Ureter (tissue), 1 donor: ENCODE data around the gene CLPSL1. TPM values are rescaled to one million over a fixed set of nuclear protein-coding genes. Genes with fewer than 3 reads are reported as not detected.
A peak's percentile ranks its signal among the peaks of the same experiment; 100 is the strongest.
"Not testable (repeated sequence)": the region's sequence is repeated elsewhere in the genome, so short reads cannot be mapped to it uniquely, and the experiment has no call there.

Experiments used
- DNase-seq: peaks from one replicate; pipeline ENCODE4 v3.0.0-alpha.2; 2020; ENCODE audit warnings: low spot score
- total RNA-seq: library from RNA; stranded (reverse); gene quantifications from one replicate; pipeline ENCODE4 v1.2.4, GENCODE V29; 2023
- donor health status: DM: yes; HTN: yes; CAD: no.

Gene CLPSL1, protein sequence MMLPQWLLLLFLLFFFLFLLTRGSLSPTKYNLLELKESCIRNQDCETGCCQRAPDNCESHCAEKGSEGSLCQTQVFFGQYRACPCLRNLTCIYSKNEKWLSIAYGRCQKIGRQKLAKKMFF
- total RNA-seq, result not detected

DNA sequence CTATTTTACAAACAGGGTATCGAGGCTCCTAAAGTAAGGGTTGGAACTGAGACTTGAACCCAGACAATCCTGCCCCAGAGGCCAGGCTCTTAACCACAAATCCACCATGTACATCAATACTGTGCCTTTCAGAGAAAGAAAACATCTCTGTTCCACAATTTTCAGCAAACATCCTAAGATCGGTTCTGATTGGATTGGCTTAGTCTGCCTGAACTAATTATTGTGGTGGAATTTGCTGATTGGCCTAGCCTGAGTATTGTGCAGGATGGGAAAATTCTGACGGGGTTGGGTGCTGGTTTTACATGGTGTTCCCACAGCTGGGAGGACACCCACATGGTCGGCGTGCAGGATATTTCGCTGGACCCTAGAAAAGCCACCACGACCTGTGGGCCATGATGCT is at the start of gene CLPSL1:
TSS of gene CLPSL1 (plus strand) at position 301 of the 400 bp plus-strand sequence. CDS start at position 393, 92 bp downstream.
- DNase-seq, result no peak

DNA sequence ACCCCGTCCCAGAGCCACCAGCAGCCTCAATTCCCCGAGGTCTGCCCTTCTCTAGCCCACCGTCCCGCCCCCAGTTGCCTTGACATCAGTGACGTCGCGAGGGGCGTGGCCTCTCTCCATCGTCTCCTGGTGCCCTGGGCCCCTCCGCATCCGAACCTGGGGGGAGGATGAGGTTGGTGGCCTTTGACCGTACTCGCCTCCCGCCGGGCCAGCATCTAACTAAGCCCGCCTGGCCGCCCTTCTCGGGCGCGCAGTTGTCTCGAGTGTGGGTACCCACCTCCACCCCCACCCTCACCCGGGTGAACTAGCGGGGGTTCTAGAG is 49.4 kb upstream of the CLPSL1 start:
- peak; percentile 96 for DNase-seq

DNA sequence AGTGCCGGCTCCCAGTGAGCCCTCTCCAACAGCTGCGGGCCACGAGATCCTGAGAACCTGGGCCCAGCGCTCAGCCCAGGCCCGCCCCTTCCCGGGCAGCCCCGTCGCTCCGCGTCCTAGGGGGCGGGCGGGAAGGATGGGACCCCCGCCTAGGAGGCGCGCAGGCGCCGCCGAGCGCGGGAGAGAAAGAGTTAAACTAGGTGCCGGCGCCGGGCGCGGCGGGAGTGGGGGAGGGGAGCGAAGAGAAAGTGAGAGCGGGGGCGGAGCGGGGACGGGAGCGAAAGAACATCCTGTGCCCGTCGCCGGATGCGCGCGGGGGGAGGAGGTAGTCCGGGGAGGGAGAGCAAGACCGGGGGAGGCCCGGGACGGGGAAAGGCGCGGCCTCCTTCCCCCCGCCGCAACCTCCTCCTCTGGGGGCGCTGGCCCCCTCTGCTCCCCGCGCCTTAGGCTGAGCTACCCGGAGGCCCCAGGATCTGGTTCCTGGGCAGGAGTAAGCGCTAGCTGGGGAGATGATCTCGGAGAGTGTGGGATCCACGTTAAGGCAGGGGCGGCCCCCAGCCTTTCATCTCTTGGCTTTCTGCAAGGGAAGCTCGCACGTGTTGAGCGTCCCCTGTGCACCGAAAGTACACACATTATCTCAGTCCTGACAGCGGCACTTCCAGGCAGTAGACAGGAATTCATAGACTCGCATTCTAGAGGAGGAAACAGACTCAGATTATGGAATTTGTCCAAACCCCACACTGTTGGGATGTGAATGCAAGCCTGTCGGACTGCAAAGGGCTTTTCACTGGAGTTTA is 48.9 kb upstream of the CLPSL1 start:
- DNase-seq, result peak; percentile 98

DNA sequence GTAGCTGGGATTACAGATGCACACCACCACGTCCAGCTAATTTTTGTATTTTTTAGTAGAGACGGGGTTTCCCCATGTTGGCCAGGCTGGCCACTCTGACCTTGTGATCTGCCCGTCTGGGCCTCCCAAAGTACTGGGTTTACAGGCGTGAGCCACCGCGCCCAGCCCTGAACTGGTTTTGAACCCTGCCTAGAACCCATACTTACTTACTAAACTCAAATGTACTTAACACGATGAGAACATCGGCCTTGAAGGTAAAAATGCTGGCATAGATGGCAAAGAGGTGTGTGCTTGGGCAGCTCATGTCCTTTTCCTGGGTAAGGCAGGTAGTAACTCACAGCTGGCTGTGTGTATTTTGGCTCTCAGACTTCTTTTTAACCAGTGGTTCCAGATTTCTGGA is 47.2 kb upstream of the CLPSL1 start:
- no peak for DNase-seq

DNA sequence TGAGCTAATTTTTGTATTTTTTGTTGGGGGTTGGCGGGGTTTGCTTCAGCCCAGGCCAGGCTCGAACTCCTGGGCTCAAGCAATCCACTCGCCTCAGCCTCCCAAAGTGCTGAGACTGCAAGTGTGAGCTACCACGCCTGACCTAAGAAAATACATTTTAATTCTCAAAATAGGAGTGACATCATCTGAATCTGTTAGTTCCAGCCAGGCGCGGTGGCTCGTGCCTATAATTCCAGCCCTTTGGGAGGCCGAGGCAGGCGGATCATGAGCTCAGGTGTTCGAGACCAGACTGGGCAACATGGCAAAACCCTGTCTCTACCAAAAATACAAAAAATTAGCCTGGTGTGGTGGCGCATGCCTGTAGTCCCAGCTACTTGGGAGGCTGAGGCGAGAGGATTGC is 46.5 kb upstream of the CLPSL1 start:
- DNase-seq, result not testable (repeated sequence)

DNA sequence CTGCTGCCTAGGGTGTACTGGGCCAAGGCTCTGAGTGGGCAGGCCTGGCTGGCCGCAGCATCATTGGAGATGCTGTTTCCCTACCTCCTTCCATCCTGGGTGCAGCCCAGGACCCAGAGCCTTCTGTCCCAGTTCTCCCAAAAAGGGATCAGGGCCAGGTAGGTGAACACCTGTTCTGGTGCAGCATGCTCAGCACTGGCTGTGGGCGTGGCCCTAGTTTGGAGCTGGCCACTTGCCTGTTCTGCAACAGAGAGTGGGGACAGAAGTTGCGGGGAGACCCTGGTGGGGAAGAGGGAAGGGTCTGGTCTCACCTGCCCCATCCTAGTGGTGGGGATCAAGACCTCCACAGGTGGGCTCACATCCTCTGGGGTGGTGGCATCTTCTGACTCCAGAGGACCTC is 45.4 kb upstream of the CLPSL1 start:
- DNase-seq, result no peak

DNA sequence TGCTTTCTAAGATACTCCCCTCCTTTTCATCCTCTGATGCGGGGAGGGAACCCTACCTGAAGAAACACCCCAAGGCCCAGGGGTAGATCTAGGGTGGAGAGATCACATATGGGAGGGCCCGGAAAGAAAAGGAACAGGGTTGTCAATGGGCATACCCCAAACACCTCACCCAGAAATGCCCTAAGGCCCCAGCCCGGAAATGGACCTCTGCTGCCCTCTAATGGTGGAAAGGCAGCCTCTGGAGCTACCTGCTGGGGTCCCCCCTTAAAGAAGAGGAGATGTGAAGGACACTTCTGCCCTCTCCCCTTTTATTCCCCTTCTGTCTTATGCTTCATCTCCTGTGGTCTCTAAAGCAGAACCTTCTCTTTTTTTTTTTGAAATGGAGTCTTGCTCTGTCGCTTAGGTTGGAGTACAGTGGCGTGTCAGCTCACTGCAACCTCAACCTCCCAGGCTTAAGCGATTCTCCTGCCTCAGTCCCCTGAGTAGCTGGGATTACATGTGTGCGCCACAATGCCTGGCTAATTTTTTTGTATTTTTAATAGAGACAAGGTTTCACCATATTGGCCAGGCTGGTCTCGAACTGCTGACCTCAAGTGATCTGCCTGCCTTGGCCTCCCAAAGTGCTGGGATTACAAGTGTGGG is 44.4 kb upstream of the CLPSL1 start:
- peak; percentile 87 for DNase-seq

DNA sequence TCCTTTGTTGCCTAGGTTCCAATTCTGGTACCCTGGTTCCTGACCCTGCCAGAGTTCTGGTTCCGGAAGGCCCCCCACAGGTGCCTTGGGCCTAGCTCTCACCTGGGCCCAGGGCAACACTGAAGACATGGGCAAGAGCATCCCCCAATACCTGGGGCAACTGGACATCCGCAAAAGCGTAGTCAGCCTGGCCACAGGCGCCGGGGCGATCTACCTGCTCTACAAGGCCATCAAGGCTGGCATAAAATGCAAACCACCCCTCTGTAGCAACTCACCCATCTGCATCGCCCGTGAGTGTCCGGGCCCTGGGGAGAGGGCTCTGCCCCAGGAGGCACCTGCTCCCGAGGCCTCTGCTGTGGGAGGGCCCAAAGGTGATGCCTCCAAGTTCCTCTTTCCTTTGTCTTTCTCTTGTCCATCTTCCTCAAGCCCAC is 43.8 kb upstream of the CLPSL1 start, which contains the start of gene ARMC12:
TSS of gene ARMC12 (plus strand) at position 51 of the 431 bp plus-strand sequence. CDS start at position 128, 77 bp downstream.
- no peak for DNase-seq

DNA sequence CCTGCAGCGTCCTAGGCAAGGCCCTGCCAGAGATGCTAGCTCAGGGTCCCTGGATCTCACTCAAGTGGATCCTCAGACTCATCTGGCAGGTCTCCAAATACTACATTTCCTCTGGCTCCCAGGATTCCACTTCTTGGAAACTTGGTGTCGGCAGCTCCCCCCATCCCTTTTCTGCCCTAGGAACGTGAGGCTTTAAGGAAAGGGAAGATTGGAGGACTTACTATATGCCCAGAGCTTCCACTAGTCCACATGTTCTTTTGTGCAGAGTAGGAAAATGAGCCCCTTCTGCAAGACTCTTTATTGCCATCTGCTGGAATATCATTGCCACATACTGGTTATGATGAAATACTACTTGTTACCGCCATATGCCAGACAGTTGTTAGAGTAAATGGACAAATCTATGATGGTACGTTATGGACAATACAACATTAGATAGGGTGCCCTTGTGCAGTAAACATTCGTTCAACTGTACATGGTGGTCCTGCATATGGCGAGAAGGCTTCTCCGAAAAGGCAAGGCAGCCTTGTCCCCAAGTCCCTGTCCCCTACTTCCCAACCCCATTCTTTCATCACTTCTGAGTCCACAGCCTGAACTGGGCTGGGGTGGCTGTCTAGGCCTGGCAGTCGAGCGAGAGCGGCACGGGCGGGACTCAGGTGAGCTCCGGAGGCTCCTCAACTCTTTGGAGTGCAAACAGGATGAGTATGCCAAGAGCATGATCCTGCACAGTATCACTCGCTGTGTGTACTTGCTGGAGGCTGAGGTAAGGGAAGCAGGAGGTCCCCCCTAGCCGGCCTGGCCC is 43.2 kb upstream of the CLPSL1 start:
- no peak for DNase-seq

DNA sequence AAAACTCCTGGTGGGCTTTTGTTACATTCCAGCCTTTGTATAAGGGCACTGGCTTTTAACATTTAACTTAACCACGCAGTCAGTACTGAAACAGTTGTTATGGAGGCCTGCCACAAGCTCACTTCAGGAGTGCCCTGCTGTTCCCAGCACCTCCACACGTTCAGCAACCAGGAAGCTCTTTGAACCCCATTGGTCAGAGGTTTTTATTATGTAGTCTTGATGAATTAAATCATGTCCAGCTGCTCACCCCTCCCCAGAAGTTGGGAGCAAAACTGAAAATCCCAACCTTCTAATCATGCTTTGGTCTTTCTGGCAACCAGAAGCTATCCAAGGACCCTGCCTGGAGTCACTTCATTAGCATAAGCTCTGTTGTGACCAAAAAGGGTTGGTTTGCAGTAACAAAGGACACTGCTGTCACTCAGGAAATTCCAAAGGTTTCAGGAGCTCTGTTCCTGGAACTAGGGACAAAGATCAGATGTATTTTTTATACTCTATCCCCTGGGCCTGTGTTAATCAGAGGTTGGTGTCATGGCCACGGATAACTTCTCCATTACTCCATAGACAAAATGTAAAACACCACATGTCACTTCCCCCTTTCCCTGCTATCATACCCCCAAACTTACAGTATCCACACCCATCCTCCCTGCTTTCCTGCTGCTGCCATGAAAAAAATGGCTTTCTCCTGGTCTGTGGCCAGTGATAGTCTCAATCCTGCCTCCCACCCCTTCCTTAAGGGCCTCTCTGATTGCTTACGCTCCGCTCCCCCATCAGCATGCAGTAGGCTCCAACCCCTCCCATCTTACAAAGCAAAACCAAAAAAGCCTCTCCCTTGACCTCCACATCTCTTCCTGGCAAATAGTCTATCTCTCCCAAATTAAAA is 40.9 kb upstream of the CLPSL1 start:
- no peak for DNase-seq

DNA sequence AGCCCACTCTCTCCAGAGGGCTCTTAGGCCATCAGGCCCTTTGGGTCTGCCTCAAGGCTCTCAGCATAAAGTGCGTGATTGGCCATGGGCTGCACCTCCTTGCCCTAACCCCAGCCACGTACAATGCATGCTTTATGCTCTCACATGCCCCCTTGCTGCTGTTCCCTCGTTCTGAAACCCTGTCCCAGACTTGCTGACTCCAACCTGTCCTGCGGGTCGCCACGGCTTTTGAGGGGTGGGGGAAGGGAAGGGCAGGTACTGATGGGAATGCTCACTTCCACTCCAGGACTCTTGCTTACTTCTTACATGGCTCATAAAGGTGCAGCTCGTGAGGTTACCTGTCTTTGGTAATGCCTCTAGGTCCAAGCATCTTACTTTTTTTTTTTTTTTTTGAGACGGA is 38.0 kb upstream of the CLPSL1 start:
- DNase-seq, result no peak

DNA sequence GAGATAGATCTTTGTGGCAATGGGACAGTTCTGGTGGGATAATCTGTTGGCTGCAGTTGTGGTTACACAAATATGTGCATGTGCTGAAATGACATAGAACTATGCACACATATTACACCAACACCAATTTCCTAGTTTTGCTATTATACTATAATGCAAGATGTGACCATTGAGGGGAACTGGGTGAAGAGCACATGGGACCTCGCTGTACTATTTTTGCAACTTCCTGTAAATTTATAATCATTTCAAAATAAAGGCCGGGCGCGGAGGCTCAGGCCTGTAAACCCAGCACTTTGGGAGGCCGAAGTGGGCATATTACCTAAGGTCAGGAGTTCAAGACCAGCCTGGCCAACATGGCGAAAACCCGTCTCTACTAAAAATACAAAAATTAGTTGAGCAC is 35.3 kb upstream of the CLPSL1 start:
- DNase-seq, result no peak

DNA sequence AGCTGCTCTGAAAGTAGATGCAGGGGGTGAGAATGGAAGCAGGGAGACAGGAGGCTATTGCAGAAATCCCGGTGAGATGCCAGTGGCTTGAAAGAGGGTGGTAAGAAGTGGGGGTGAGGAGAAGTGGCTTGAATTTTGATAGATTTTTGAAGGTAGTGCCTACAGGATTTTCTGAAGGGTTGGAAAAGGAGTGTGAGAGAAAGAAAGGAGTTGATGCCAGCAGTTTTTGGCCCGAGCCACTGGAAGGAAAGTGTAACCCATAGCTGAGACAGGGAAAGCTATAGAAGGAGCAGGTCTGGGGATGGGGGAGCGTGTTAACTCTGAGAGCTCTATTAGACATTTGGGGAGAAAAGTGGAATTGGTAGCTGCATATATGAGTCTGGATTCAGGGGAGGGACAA is 34.3 kb upstream of the CLPSL1 start:
- DNase-seq, result no peak

DNA sequence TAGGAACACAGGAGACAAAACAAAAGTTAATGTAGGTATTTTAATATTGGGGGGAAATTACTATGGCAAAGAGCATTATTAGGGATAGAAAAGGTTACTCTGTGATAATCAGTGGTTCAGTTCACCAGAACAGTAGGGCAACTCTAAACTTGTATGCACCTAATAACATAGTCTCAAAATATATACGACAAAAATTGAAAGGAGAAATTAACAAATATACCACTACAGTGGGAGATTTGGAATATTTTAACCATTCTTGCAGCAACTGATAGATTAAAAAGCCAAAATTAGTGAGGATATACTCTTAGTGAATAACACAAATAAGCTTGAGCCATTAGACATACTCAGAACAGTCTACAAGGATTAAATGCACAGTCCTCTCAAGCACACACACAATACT is 32.9 kb upstream of the CLPSL1 start:
- DNase-seq, result no peak

DNA sequence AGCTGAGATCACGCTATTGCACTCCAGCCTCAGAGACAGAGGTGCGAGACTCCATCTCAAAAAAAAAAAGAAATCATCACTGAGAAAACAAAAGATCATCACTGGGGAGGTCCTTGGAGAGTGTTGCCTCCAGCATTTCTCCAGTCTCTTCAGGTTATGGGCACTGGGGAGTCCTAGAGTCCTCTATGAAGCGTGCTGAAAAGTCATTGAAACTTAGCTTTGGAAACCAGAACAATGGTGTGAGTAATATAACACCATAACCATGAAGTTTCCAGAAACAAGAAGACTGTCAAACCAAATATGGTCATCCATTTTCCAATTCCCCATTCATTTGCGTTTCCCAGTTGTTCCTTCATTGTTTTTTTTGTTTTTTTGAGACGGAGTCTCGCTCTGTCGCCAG is 30.3 kb upstream of the CLPSL1 start:
- DNase-seq, result no peak

DNA sequence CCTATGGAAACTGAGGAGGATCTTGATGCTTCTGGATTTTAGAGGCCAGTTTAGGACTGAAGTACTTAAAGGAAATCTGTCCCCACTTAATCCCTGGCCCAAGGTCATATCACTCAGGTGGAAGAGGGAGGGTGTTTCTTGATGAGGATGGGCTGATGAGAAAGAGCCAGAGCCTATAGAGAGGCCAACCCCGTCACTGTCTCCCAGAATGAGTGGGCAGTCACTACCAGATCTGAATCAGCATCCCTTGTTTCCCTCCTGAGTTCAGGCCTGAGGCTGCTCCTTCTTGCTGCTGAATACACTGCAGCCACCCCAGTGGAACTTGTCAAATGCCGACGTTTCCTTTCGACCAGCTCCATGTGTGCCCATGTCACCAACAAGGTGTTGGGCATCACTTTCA is 29.2 kb upstream of the CLPSL1 start:
- DNase-seq, result no peak

DNA sequence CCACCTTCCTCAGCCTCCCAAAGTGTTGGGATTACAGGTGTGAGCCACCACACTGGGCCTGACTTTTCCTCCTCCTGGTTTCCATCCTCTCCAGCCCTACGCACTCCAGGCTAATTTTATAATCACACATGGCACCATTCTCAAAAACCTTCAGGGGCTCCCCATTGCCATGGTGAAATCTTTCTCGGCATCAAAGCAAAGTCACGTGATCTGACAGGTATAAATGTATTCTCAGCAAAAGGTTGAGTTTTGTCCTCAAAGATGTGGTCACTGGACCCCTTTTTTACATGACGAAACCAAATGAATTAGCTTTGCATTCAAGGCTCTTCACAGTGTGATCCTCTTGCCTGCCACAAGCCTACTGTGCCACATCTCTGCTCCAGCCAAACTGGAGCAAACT is 28.5 kb upstream of the CLPSL1 start:
- no peak for DNase-seq

DNA sequence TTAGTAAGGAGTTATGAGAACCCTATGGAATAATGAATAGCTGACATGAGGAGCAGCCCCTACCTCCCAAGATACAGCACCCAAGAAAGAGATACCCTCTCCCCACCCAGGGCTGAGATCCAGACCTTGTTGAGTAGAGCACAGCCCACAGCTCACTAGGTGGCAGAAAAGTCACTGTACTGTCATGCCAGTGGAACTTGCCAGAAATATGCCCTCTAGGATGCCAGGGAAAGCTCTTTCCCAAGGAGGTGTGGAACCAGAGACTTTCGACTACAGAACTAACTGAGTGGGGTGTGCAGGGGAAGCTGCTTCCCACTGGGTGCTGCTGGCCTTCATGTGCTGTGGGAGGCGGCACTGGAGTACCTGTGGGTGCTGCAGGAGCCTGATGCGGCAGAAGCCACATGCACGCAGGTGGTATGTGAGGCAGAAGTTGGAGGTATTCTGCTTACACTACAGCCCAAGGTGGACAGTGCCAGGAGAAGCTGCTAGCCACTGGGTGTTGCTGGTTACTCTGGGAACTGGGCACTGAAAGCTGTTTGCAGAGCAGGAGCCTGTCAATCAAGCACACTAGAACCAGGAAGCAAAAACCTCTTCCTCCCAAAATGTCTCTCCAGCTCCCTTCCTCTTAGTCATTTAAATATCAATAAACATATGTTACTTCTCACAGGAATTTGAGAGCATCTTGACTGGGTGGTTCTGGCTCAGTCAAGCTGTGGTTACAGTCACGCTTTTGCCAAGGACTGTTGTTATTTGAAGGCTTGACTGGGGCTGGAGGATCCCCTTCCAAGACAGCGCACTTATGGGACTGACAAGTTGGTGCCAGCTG is 26.2 kb upstream of the CLPSL1 start:
- DNase-seq, result no peak

DNA sequence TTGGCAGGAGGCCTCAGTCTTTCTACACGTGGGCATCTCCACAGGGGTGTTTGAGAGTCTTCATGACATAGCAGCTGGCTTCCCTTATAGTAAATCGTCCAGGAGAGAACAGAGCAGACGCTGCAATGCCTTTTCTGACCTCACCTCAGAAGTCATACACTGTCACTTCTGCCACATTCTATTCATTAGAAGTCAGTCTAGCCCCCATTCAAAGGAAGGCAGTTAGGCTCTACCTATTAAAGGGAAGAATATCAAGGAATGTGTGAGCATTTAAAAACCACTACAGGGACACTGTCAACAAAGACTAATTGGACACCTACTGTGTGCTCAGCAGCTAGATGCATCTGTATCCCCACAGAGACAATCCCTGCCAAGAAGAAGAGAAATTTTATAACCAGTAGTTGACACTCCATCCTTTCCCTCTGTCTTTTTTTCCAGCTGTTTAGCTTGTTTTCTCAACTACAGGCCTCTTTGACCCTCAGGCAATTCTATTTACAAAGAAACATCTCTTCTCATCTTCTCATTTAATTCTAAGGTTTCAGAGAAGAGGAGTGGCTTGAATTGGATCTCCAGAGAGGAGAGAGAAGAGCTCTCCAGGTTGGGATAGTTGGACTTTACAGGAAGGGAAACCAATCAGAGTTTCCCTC is 25.4 kb upstream of the CLPSL1 start:
- no peak for DNase-seq
